Gastrocnemius medialis (tissue), 4 donors: Measurements from ENCODE around the gene PCK2. TPM values are rescaled to one million over a fixed set of nuclear protein-coding genes. Genes with fewer than 3 reads are reported as not detected.

Experiments used
- ATAC-seq, 2 donors: fragments of 150-250 bp; one replicate each; pipeline ENCODE4 v1.9.1; 2016
- DNase-seq, 2 donors: peaks; one replicate each; pipeline ENCODE4 v3.0.0-alpha.2; 2019
- H3K27ac ChIP-seq, 4 donors: fragments of 200-600 bp; sonication (generic); 1 replicate in 1 of 4; 2 replicates in 3 of 4; pipeline ENCODE4 v1.5.1; 2016 to 2018; ENCODE audit warnings: mild to moderate bottlenecking in 2 of 4, moderate library complexity in 1 of 4
- H3K27me3 ChIP-seq, 3 donors: fragments of 200-600 bp; sonication (generic) in 2 of 3; 1 replicate in 1 of 3; 2 replicates in 2 of 3; pipeline versions ENCODE4 v1.5.1 to v1.6.0; 2016 to 2019; ENCODE audit warnings: mild to moderate bottlenecking in 1 of 3, moderate library complexity in 1 of 3
- H3K36me3 ChIP-seq, 2 donors: fragments of 200-600 bp; sonication (generic) in 1 of 2; one replicate each; pipeline ENCODE4 v1.5.1; 2017 to 2018
- H3K4me1 ChIP-seq, 2 donors: fragments of 200-600 bp; sonication (generic) in 1 of 2; one replicate each; pipeline ENCODE4 v1.5.1; 2016 to 2017; ENCODE audit warnings: mild to moderate bottlenecking in 2 of 2
- H3K4me3 ChIP-seq, 4 donors: fragments of 200-600 bp; sonication (generic) in 3 of 4; 1 replicate in 1 of 4; 2 replicates in 3 of 4; pipeline ENCODE4 v1.5.1; 2016 to 2019; ENCODE audit warnings: mild to moderate bottlenecking in 2 of 4
- H3K9me3 ChIP-seq, 3 donors: fragments of 200-600 bp; sonication (generic) in 2 of 3; 1 replicate in 1 of 3; 2 replicates in 2 of 3; pipeline ENCODE4 v1.5.1; 2016 to 2019
- POLR2A ChIP-seq, 2 donors: fragments of 450-650 bp; IDR thresholded peaks; one replicate each; pipeline ENCODE4 v1.6.1; 2017; ENCODE audit warnings: antibody characterized with exemption in 2 of 2, mild to moderate bottlenecking in 2 of 2, moderate library complexity in 2 of 2
- in situ Hi-C, 4 donors: fragments of 200-750 bp; cut with MboI; loops; one replicate each; pipeline versions ENCODE4 v1.15.0 to v1.8.0; 2017; ENCODE audit warnings: low sequenced_read_pairs in 4 of 4
- intact Hi-C: fragments of 100-400 bp; cut with DNase I; formaldehyde crosslinking; loops from one replicate; pipeline ENCODE4 v1.15.1; 2023; ENCODE audit warnings: low total_unique reads
- total RNA-seq, 4 donors: library from RNA; depleted of rRNA; stranded (reverse); fragments of >200 nt; gene quantifications; one replicate each; pipeline versions ENCODE4 v1.1.0 to v1.2.3, GENCODE V29; 2016
- TF ChIP-seq, protein P1 (sequence below), 5 experiments: fragments of 450-650 bp in 3 of 5; fragments of 200-600 bp in 2 of 5; sonication (generic) in 2 of 5; IDR thresholded peaks in 4 of 5; conservative IDR thresholded peaks in 1 of 5; 1 replicate in 4 of 5; 2 replicates in 1 of 5; pipeline ENCODE4 v1.5.1; 2016 to 2019; ENCODE audit warnings: antibody characterized with exemption in 5 of 5, mild to moderate bottlenecking in 3 of 5, moderate library complexity in 3 of 5

Gene PCK2
- total RNA-seq, 4 donors from 2014 or later = 1.9 to 9.8 (median 3.6) TPM

DNA sequence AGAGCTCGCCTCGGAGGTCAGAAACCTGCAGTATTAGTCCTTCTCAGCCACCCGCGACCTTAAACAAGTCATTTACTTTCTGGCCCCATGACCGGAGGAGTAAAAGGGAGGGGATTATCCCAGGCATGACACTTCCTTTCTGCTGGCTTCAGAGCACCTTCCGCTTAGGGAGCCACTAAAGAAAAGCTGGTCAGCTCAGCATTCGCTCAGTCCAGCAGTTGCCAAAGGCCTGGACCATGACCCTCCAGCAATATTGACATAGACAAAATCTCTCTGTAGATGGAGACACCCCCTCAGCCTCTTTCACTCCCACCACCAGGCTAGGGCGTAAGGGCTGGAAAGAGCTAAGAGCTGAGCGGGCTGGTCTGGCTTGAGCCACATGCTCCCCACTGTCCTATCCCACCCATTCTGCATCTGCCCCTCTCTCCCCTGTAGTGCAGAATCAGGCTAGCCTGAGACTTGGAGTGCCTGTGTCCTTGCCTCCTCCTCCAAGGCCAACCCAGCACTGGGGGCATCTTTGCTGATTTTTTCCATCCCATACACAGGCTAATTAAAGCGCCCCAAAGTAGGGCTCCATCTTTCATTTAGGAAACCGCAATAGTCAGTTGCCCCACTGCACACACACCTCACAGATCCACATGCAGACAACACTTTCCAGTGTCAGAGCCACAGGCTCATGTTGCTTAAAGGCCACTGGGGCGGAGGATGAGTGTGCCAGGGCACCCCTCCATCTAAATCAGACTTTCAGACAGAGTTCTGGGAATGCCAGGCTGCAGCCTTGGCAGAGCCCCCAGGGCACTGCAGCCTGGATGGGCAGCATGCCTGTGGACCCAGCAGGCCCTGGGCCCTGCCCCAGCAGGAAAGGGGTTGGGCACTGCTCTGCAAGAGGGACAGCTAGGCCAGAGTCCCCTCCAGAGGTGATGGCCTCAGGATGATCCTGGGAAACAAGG, 26.7 kb upstream of the PCK2 start:
- no peak overlapping the region for H3K4me3 ChIP-seq
- no peak for ATAC-seq
- no peaks in the 10 kb centered on the region for H3K36me3 ChIP-seq
- DNase-seq = no peak
- no peak overlapping the region for H3K27ac ChIP-seq
- intact Hi-C loops = no loop called here
- no peak for TF ChIP-seq POLR2A (IDR thresholded peaks at IDR 0.05)
- TF ChIP-seq, protein P1, sequence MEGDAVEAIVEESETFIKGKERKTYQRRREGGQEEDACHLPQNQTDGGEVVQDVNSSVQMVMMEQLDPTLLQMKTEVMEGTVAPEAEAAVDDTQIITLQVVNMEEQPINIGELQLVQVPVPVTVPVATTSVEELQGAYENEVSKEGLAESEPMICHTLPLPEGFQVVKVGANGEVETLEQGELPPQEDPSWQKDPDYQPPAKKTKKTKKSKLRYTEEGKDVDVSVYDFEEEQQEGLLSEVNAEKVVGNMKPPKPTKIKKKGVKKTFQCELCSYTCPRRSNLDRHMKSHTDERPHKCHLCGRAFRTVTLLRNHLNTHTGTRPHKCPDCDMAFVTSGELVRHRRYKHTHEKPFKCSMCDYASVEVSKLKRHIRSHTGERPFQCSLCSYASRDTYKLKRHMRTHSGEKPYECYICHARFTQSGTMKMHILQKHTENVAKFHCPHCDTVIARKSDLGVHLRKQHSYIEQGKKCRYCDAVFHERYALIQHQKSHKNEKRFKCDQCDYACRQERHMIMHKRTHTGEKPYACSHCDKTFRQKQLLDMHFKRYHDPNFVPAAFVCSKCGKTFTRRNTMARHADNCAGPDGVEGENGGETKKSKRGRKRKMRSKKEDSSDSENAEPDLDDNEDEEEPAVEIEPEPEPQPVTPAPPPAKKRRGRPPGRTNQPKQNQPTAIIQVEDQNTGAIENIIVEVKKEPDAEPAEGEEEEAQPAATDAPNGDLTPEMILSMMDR (IDR thresholded peaks at IDR 0.05 in 4 of 5, conservative IDR thresholded peaks at IDR 0.05 in 1 of 5) = no peak
- H3K9me3 ChIP-seq = no peaks in the 10 kb centered on the region
- H3K4me1 ChIP-seq = no peaks in the 10 kb centered on the region
- in situ Hi-C loops = no loop called here
- H3K27me3 ChIP-seq = peaks cover 3 to 5% (median 4%) of the 10 kb centered on the region in 3 donors

DNA sequence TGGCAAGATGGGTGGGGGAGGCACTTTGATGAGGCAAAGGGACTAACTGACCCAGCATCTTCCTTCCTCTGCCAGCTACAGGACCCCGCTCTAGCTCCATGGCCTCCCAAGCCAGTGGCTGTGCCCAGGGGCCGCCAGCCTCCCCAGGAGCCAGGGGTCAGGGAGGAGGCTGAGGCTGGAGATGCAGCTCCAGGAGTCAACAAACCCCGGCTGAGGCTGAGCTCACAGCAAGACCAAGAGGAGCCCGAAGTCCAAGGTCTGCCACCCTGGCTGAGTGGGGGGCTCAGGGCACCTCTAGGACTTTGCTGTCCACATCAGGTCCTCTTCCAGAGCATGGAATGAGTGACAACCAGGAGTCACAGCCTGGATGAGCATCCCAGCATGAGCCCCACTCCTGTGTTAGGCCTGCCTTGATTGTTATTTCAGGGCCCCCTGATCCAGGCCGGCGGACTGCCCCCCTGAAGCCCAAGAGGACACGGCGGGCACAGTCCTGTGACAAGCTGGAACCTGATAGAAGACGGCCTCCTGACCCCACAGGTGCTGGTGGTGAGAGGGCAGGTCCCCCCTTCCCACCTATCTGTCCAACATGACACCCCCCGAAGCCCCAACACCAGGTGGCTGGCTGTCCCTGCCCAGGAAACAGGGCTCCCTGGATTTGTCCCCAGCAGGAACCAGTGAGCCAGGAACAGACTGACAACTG, 25.2 kb upstream of the PCK2 start:
- peaks cover 17 to 18% (median 17%) of the 10 kb centered on the region in 3 donors for H3K27me3 ChIP-seq
- H3K4me1 ChIP-seq = no peaks in the 10 kb centered on the region
- no peak for TF ChIP-seq POLR2A (IDR thresholded peaks at IDR 0.05)
- TF ChIP-seq, protein P1 (IDR thresholded peaks at IDR 0.05 in 4 of 5, conservative IDR thresholded peaks at IDR 0.05 in 1 of 5) = no peak
- ATAC-seq (no peak), DNase-seq (no peak)
- H3K4me3 ChIP-seq = no peak overlapping the region
- intact Hi-C loops (no loop called here), in situ Hi-C loops (no loop called here)
- no peaks in the 10 kb centered on the region for H3K36me3 ChIP-seq
- H3K27ac ChIP-seq = no peak overlapping the region
- H3K9me3 ChIP-seq = no peaks in the 10 kb centered on the region

DNA sequence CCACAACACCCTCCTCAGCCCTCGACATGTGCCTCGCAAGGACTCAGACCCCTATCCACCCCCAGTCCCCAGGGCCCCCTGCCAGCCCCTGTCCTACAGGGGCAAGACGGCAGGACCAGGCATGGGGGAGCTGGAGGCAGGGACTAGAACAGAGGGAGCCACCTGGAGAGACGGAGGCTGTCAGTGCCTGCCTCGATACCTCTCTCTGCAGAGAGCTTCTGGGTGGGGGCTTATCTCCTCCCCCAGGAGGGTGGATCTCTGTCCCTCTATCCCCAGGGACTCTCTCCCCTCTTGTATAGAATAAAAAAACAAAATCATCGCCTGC, 24.7 kb upstream of the PCK2 start:
- Histone ChIP-seq H3K4me1 (no peaks in the 10 kb centered on the region), H3K36me3 (no peaks in the 10 kb centered on the region), H3K27ac (no peak overlapping the region), H3K27me3 (peaks cover 17 to 19% (median 18%) of the 10 kb centered on the region in 3 donors), H3K4me3 (no peak overlapping the region), H3K9me3 (no peaks in the 10 kb centered on the region)
- TF ChIP-seq, protein P1 (IDR thresholded peaks at IDR 0.05 in 4 of 5, conservative IDR thresholded peaks at IDR 0.05 in 1 of 5) = no peak
- TF ChIP-seq POLR2A (IDR thresholded peaks at IDR 0.05) = no peak
- ATAC-seq (no peak), DNase-seq (no peak)
- in situ Hi-C loops = no loop called here
- intact Hi-C loops = no loop called here

DNA sequence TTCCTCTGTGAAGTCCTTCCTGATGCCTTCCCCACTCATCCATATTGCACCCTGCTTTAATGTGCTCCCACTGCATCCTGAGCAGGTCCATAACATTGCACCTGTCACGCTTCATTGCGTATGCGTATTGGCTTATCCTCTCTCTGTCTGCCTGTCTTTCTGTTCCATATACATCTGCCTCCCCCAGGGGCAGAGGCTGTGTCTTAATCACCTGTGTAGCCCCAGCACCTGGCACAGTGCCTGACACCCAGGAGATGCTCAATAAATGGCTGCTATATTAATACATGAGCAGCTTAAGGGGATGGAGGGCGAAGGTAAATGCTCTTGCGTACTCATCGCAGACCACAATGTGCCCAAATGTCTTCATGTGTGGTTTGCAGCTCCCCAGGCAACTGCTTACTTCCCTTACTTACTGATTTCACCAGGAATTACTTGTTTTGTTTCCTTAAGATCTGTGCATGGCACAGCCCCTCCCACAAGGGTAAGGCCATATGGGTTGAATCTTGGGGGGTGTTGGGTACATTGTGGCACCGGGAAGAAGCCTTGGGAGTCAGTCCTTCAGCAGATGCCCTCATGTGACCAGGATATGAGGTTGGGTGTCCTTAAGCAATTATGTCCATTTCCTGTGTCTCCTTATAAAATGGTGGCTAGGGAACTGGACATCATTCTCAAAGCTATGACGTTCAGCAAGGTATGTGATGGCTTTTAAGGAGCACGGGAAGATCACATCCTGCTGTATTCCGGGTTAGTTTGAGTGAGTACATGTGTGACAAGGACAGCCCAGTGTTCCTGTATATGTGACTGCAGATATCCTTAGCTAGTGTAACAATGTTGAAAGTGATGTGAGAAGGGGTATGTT, 23.6 kb upstream of the PCK2 start:
- H3K9me3 ChIP-seq = no peaks in the 10 kb centered on the region
- H3K27me3 ChIP-seq = peaks cover 17 to 19% (median 18%) of the 10 kb centered on the region in 3 donors
- intact Hi-C loops = no loop called here
- H3K36me3 ChIP-seq = no peaks in the 10 kb centered on the region
- TF ChIP-seq, protein P1 (IDR thresholded peaks at IDR 0.05 in 4 of 5, conservative IDR thresholded peaks at IDR 0.05 in 1 of 5) = no peak
- TF ChIP-seq POLR2A (IDR thresholded peaks at IDR 0.05) = no peak
- DNase-seq = no peak
- H3K4me3 ChIP-seq = no peak overlapping the region
- no peak overlapping the region for H3K27ac ChIP-seq
- ATAC-seq = no peak
- in situ Hi-C loops = no loop called here
- no peaks in the 10 kb centered on the region for H3K4me1 ChIP-seq
